Neutrophil (primary cell): ENCODE results near the gene INAVA.

Experiments
- H3K27ac ChIP-seq: fragments of 200-600 bp; sonication (generic); 2 replicates; pipeline ENCODE4 v1.5.1; 2016; ENCODE audit warnings: mild to moderate bottlenecking, moderate library complexity
- H3K27me3 ChIP-seq: fragments of 200-600 bp; sonication (generic); 2 replicates; pipeline ENCODE4 v1.6.0; 2016; ENCODE audit warnings: mild to moderate bottlenecking
- H3K36me3 ChIP-seq: fragments of 200-600 bp; sonication (generic); 2 replicates; pipeline ENCODE4 v1.5.1; 2017
- H3K4me1 ChIP-seq, 2 experiments: fragments of 200-600 bp in 1 of 2; sonication (generic) in 1 of 2; 1 replicate in 1 of 2; 2 replicates in 1 of 2; pipeline versions ENCODE4 v1.5.1 to v1.6.1; 2013 to 2016; ENCODE audit warnings: low read depth in 1 of 2, low read length in 1 of 2, mild to moderate bottlenecking in 1 of 2, moderate library complexity in 1 of 2; ENCODE audit not compliant: control insufficient read depth in 1 of 2, insufficient read depth in 1 of 2
- H3K4me3 ChIP-seq, 2 experiments: fragments of 200-600 bp in 1 of 2; sonication (generic) in 1 of 2; 1 replicate in 1 of 2; 2 replicates in 1 of 2; pipeline ENCODE4 v1.5.1; 2013 to 2016; ENCODE audit warnings: low read depth in 1 of 2, low read length in 1 of 2, mild to moderate bottlenecking in 1 of 2, moderate library complexity in 1 of 2
- H3K9me3 ChIP-seq: fragments of 200-600 bp; sonication (generic); 2 replicates; pipeline ENCODE4 v1.5.1; 2016
- CTCF ChIP-seq: fragments of 200-600 bp; sonication (generic); IDR thresholded peaks from 2 replicates; pipeline ENCODE4 v1.5.1; 2016; ENCODE audit warnings: antibody characterized with exemption

INAVA gene

GRCh38 chr1:200916152-200916551, 21.5 kb downstream of the INAVA start:
- TF ChIP-seq CTCF, result no peak
- no peaks in the 10 kb centered on the region for H3K4me1 ChIP-seq
- H3K4me3 ChIP-seq, result no peak overlapping the region
- peaks cover 5% of the 10 kb centered on the region for H3K36me3 ChIP-seq
- no peaks in the 10 kb centered on the region for H3K9me3 ChIP-seq
- no peak overlapping the region for H3K27ac ChIP-seq
- no peaks in the 10 kb centered on the region for H3K27me3 ChIP-seq

GRCh38 chr1:200916681-200917080, 22.0 kb downstream of the INAVA start:
- H3K4me1 ChIP-seq, result no peaks in the 10 kb centered on the region
- H3K4me3 ChIP-seq, result no peak overlapping the region
- no peak for TF ChIP-seq CTCF
- no peaks in the 10 kb centered on the region for H3K36me3 ChIP-seq
- H3K27me3 ChIP-seq, result no peaks in the 10 kb centered on the region
- H3K9me3 ChIP-seq, result no peaks in the 10 kb centered on the region
- no peak overlapping the region for H3K27ac ChIP-seq

- H3K9me3 ChIP-seq, result no peaks in the 10 kb centered on the region
- H3K4me3 ChIP-seq, result no peak overlapping the region
- H3K27me3 ChIP-seq, result no peaks in the 10 kb centered on the region
- no peak for TF ChIP-seq CTCF
- no peak overlapping the region for H3K27ac ChIP-seq
- H3K36me3 ChIP-seq, result no peaks in the 10 kb centered on the region
- H3K4me1 ChIP-seq, result no peaks in the 10 kb centered on the region
These were observed 22.7 kb downstream of the INAVA start for GRCh38 chr1:200917291-200917817.

- no peaks in the 10 kb centered on the region for H3K36me3 ChIP-seq
- H3K9me3 ChIP-seq, result no peaks in the 10 kb centered on the region
- H3K27ac ChIP-seq, result no peak overlapping the region
- H3K4me1 ChIP-seq, result no peaks in the 10 kb centered on the region
- no peaks in the 10 kb centered on the region for H3K27me3 ChIP-seq
- no peak overlapping the region for H3K4me3 ChIP-seq
- no peak for TF ChIP-seq CTCF
These were observed 23.3 kb downstream of the INAVA start for GRCh38 chr1:200918006-200918405.

- Histone ChIP-seq H3K27me3 (no peaks in the 10 kb centered on the region), H3K9me3 (no peaks in the 10 kb centered on the region), H3K36me3 (no peaks in the 10 kb centered on the region), H3K27ac (no peak overlapping the region), H3K4me3 (no peak overlapping the region), H3K4me1 (no peaks in the 10 kb centered on the region)
- TF ChIP-seq CTCF, result no peak
These were observed 24.7 kb downstream of the INAVA start for GRCh38 chr1:200919386-200919785.
